NCI-H2227 (cell line): ENCODE measurements around the gene TLE5.
"Not testable (repeated sequence)": the region's sequence is repeated elsewhere in the genome, so short reads cannot be mapped to it uniquely, and the experiment has no call there.

Experiments used
- DNase-seq: peaks from one replicate; lab custom pipeline; 2025; ENCODE audit not compliant: unreplicated experiment; lab: John Stamatoyannopoulos, UW

TLE5 gene

DNA sequence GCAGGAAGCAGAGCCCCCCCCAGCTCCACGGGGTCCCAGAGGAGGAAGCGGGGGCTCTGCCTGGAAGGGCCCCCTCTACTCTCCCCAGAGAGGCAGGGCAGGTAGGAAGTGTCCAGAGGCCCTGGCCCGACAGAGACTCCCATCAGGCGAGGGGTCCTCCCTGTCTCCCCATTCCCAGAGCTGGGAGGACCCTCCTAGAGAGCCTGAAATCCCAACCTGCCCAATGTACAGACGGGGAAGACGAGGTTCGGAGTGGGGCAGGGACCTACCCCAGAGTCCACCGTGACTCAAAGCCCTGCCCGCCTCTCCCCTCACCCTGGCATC, 34.4 kb downstream of the TLE5 start:
- no peak for DNase-seq

DNA sequence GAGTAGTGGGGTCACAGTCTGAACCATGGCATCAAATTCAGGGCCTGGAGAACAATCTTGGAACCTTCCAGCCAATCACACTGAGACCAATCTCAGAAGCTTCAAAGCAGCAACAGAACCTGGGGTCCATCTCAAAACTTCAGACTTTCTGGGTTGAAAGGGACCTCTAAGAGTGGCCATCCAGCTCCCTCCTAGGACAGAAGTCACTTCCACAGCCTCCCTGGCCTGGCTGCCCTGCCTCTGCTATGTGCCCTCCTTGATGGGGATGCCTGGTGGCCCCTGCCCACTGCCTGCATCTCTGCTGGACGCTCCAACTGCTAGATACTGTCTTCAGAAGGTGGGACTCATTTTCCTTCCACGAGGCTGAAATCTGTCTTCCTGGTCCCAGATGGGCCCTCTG, 35.0 kb downstream of the TLE5 start:
- no peak for DNase-seq

DNA sequence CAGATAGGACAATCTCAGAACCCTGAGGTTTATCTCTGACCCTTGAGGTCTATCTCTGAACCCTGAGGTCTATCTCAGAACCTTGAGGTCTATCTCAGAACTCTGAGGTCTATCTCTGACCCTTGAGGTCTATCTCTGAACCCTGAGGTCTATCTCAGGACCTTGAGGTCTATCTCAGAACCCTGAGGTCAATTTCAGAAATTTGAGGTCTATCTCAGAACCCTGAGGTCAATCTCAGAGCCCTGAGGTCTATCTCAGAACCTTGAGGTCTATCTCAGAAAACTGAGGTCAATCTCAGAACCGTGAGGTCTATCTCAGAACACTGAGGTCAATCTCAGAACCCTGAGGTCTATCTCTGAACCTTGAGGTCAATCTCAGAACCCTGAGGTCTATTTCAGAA, 35.5 kb downstream of the TLE5 start:
- no peak for DNase-seq

DNA sequence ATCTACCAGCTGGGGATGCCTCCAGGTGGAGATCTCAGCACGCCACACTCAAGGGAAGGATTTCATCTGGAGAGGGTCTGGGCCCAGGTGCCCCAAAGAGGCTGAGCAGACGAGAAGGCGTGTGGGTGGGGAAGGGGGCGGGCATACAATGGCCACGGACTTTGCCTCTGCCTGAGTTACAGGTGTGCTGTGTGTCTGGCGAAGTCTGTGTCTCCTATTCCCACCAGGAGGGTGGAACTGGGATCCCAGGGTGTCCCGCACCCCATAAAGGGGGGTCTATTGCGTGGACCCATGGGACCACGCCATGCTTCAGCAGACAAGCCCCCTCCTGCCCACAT, 36.8 kb downstream of the TLE5 start:
- no peak for DNase-seq

DNA sequence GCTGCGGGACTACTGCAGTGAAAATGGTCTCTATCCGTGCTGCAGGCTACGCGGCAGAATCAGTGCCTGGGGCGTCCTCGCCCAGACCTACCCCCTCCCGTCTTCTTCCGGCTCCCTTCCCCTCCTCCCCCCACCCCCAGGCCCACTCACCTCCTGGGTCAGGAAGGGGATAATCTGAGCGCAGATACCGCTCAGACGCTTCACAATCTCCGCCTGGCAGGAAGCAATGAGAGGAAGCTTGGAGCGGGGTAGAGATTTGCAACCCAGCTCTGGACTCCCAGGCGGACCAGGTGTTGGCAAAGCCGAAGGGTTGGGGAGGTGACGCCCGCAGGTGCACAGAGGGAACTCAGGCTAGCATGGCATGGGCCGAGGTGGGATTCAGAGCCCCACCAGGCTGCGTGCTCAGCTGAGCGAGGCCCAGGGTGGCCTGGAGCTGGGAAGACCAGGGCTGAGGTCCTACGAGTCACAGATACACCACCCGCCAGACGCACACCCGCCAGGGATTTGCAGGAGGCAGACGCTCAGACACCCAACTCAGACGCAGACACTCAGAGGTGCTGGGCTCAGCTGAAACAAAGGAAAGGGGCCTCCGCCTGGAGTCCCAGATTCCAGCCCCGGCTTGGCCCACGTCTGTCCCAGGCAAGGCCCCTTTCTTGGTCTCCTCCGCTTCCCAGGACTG, 37.3 kb downstream of the TLE5 start:
- DNase-seq = no peak

DNA sequence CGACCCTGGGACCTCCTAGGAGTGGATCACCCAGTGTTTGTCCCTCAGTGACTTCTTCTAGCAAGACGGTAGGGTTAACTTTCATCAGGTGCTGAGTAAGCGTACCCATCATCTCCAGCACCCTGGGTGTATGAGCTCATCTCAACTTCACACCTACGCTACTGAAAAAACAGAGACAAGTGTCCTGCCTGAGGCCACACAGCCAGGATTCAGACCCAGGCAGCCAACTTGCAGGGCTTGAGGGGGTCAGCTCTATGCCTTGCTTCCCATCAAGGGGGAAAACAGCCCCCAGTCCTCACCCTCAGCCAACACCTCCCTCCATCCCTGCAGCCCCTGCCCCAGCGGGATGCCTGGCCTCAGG, 37.8 kb downstream of the TLE5 start:
- DNase-seq = no peak

DNA sequence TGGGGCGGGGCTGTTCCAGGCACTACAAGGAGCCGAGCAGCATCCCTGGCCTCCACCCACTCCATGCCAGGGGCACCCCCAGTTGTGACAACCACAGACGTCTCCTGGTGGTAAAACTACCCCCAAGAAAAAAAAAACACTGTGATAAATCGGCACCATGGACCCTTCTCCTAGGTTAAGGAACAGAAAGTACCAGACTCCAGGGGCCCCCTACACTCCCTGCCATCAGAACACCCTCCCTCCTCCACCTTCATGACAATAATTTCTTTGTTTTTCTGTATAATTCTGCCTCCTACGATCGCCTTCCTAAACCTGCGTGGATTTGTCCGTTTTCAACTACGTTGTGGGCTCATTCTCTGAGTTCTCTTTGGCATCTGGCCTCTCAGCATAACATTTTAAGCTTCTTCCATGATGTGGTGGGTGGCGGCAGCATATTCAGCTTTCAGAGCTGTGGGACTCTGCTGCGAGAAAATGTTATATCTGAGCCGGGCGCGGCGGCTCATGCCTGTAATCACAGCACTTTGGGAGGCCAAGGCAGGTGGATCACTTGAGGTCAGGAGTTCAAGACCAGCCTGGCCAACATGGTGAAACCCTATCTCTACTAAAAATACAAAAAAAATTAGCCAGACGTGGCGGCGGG, 41.9 kb downstream of the TLE5 start:
- no peak for DNase-seq

DNA sequence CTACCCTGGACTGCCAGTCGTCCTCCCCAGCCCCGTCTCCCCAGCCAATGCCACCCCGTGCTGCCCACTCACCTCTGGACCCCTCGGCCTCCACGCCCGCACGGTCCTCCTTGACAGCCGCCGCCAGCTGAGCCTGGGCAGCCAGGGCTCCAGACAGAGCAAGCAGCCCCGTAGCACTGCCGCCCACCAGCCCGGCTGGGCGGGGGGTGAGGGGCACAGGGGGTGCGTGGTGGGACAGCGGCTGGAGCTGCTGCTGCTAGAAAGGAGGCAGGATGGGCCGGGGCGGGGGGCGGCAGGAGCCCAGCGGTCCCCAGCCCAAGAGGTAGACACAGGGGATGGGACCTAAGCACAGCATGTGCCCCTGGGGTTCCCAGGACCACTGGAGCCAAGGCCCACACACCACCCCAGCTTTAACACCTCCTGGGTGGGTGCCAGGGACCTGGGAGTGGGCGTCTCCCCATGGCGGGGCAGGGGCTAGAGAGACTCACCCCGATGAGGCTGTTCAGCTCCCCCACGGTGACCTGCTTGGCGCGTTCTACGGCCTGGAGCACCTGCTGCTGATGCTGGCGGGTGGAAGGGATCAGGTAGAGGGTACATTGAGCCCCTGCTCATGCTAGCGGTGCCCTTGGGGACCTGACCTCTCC, 43.0 kb downstream of the TLE5 start:
- no peak for DNase-seq

DNA sequence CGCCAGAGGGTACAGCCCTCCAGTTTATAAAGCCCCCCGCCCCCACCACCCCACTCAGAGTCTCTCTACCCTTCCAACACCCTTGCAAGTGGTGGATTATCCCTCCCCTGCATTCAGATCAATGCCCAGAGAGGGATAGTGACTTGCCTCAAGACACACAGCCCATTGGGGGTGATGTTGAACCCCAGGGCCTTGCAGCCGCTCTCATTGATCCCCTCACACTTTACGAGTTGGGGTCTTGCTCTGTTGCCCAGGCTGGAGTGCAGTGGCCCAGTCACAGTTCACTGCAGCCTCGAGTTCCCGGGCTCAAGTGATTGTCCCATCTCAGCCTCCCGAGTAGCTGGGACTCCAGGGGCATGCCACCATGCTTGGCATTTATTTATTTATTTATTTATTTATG, 44.4 kb downstream of the TLE5 start:
- no peak for DNase-seq

DNA sequence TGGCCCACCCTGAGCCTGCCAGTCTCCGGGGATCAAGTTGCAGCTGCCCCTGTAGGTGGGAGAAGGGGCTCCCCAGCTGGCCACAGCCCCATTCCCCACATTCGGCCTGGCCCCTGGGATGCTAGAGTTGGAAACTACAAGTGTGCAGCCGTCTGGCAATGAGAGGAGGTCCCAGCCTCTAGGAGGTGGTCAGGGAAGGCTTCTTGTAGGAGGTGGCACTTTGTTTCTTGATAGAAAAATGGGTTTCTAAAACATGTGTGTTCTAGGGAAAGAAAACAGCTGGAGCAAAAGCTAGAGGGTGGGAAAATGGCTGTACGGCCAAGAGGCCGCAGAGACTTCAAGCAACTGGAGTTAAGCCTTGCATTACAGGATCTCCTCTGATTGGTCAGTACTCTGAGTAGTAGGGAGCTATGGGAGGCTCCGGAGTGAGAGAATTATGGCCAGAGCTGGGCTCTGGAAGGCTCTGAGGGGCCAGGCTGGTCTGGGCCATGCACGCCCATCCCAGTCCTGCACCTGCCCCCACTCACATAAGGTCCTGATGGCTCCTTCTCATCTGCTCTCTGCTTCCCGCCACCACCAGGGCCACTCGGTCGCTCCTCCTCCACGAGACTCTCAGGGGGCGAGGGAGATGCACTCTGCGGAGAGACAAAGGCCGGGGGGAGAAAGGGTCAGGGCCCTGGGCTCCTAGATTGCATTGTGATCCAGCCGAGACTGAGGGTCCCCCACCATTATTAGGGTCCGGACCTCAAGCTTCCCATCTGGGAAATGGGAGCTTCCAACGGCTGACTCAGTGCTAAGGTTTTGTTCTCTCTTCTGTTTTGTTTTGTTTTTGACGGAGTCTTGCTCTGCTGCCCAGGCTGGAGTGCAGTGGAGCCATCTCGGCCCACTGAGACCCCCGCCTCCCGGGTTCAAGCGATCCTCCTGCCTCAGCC, 46.9 kb downstream of the TLE5 start:
- DNase-seq = no peak

DNA sequence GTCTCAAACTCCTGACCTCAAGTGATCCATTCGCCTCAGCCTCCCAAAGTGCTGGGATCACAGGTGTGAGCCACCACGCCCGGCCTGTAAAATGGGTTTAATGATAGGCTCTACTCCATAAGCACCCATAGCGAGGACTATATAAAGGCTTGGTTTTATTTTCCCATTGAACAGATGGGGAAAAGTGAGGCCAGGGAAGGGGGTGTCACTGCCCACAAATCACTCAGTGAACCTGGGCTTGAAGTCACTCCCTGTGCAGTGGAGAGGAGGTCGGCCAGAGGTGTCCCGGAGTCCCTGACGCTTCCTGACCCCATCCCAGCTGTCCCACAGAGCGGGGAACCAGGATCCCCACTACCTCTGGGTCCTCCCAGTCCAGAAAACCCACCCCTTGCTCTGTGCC, 48.2 kb downstream of the TLE5 start:
- no peak for DNase-seq

DNA sequence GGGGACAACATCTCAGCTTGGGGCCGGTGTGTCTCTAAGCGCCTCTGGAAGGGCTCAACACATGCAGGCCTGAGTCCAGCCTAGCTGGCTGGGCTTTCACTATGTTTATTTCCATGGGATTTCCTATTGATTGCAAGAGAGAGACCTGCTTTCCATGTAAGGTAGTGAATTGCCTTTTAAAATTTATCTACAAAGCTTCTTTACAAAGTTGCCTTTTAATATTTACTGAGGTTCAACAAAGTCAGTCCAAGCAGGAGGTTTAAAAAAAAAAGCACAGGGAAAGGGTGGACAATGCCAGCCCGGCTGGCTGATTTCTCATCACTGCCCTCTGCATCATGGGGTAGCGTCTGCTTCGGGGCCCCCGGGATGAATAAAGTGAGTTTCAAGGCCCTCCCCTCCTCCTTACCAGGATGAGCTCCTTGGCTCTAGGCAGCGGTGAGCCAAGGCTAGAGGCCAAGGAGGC, 49.0 kb downstream of the TLE5 start:
- DNase-seq = no peak

DNA sequence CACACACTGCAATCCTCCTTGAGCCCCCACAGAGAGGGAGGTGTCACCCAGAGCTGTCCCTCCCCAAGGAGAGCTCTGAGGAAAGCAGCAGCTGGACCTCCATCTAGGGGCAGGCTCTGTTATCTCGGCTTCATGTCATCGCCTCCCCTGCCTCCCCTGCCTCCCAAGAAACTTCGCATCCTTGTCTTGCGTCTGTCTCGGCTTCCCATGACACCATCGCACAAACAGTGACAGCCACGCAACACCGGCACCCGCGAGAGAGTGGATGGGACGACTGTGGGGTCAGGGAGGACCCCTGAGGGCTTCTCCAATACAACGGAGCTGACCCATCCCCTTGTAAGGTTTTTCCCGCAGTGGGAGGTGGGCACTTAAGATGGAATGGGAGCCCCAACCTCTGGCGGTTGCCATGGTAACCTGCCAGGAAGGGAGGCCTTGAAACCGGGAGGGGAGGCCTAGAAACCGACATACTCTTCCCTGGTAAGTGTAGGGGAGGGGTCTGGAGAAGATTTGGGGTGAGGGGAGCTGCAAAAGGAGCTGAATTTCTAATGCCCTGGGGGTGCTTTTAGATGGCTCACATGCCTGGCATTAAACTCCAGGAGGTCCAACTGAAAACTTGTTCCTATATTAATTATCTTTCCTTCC, 49.6 kb downstream of the TLE5 start:
- no peak for DNase-seq

DNA sequence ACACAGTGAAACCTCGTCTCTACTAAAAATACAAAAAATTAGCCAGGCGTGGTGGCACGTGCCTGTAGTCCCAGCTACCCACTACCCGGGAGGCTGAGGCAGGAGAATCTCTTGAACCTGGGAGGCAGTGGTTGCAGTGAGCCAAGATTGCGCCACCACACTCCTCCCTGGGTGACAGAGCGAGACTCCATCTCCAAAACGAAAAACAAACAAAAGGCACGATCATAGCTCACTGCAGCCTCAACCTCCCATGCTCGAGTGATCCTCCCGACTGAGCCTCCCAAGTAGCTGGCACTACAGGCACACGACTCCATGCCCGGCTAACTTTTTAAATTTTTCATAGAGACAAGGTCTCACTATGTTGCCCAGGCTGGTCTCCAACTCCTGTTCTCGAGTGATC, 50.2 kb downstream of the TLE5 start:
- not testable (repeated sequence) for DNase-seq

DNA sequence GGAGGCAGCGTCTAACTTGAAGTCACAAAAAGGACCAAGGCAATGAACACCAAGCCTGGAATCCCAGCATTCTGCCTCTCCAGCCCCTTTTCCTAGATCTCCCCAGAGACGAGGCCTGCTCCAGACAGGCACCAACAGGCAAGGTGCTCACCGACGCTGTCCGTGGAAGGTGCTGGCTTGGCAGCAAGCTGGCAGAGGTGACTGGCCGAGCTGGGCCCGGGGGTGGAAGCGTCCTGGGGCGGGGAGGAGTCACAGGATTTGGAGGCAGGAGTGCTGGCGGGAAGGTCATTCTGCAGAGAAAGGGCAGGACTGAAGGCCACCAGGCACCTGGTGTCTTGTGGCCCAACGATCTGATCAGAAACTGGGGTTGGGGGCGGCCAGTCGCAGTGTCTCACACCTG, 51.4 kb downstream of the TLE5 start:
- DNase-seq = no peak

DNA sequence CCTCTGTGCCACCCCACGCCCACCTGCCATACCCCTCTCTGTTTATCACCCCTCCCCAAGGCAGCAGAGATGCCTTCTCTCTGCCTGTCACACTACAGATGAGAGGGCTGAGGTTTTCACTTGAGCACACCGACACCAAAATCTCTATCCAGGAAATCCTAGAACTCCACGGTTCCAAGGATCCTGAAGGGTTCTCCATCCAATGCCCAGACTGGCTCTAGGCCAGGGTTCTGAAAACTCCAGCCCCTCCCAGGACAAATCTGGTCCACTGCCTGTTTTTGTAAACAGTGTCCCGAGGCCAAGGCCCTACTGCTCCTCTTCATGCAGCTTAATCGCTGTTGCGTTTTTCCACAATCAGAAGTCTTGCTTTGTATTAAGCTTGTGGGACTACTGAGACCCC, 53.3 kb downstream of the TLE5 start:
- no peak for DNase-seq

DNA sequence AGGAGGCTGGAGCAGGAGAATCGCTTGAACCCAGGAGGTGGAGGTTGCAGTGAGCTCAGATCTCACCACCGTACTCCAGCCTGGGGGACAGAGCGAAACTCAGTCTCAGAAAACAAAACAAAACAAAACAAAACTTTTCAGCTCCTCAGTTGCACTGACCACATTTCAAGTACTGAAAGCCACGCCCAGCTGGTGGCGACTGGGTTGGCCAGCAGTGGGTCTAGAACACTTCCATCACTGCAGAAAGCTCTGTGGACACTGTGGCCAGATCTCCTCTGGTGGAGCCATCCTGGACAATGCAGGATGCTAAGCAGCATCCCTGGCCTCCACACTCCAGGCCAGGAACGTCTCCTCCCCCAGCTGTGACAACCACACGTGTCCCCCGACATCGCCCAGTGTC, 54.3 kb downstream of the TLE5 start:
- DNase-seq = no peak

DNA sequence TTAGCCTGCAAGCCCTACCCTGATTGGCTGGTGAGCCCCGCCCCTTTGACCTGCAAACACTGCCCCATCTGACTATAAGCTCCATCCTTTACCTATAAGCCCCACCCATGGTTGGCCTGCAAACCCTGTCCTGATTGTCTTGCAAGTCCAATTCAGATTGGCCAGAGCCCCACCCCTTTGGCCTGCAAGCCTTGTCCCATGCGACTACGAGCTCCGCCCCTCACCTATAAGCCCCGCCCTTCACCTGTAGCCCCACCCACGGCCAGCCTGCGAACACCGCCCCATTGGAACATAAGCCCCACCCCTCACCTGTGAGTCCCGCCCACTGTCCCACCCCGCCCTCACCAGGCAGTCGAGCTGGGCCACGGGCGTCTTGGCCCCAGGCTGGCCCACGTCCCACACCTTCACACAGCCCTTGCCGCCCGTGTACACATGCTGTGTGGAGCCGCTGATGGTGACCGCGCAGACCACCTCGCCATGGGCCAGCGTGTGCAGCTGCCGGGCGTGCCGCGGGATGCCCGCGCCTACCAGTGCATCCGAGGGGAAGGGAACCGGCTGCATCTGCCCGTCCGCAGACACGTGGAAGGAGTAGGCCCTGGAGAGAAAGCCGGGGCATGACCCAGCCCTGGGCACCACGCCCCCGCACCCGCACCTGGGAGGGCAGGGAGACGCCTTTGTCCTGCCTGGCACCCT, 56.1 kb downstream of the TLE5 start:
- DNase-seq = no peak

DNA sequence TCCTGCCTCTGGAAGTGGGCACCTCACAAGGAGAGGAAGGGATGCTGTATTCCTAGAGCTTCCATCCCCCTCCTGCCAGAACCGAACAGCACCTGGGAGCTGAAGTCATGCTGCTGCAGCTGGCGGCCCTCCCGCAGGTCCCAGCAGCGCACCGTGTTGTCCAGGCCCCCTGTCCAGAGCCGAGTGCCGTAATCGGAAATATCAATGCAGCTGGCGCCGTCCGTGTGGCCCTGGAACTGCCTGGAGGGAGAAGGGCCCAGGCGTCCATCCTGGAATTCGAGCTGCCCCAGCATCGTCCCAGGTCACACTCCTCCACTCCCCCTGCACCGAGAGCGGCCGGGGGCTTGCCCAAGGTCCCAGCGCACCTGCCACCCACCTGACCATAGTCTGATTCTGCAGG, 57.0 kb downstream of the TLE5 start:
- DNase-seq = no peak

DNA sequence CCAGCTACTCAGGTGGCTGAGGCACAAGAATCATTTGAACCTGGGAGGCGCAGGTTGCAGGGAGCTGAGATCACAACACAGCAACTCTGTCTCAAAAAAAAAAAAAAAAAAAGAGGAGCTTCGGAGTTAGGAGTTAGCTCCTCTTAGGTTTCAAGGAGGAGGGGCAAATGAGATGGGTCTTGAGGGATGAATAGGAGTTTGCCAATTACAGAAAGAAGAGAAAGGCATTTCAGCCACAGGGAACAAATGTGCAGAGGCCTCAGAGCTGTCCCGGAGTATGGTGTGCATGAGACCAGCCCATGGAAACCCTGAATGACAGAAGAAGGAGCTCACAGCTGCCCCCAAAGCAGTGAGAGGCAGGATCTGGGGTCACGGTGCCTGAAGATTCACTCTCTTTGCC, 57.8 kb downstream of the TLE5 start:
- no peak for DNase-seq

DNA sequence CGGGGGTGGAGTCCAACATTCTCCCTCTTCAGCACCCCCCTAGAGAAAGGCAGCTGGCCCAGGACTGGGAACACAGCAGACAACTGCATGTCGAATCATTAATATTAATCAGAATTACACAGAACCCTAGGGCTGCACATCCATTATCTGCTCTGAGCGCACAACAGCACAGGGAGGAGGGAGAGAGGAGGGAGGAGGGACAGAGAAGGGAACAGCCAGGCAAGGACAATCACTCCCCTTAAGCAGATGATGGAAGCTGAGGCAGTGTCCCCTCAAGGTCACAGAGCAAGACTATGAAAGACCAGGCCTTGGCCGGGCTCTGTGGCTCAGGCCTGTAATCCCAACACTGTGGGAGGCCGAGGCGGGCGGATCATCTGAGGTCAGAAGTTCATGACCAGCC, 59.2 kb downstream of the TLE5 start:
- DNase-seq = peak; percentile 8
